RWPE2 (cell line): Measurements from ENCODE around the gene KCNMA1.

ENCODE experiments used
- ATAC-seq: fragments of 200-7000 bp; cut with Tn5 transposase; 3 replicates; pipeline ENCODE4 v1.9.1; 2021; ENCODE audit warnings: low read depth
- DNase-seq: peaks from one replicate; pipeline ENCODE4 v3.0.0-alpha.2; 2020; ENCODE audit warnings: low spot score
- H3K27ac ChIP-seq: fragments of 450-650 bp; 2 replicates; pipeline ENCODE4 v1.5.1; 2017; ENCODE audit warnings: mild to moderate bottlenecking; ENCODE audit not compliant: poor library complexity, severe bottlenecking
- H3K27me3 ChIP-seq: fragments of 250-450 bp; sonication (Bioruptor Pico); 2 replicates; pipeline ENCODE4 v1.5.1; 2021; ENCODE audit warnings: mild to moderate bottlenecking, moderate library complexity; ENCODE audit not compliant: insufficient read depth, poor library complexity, severe bottlenecking
- H3K36me3 ChIP-seq: fragments of 250-450 bp; sonication (Bioruptor Pico); 2 replicates; pipeline ENCODE4 v1.5.1; 2020; ENCODE audit warnings: low read depth, mild to moderate bottlenecking, moderate library complexity
- H3K4me1 ChIP-seq: fragments of 250-450 bp; sonication (Bioruptor Pico); 2 replicates; pipeline ENCODE4 v1.5.1; 2021; ENCODE audit warnings: mild to moderate bottlenecking, moderate library complexity; ENCODE audit not compliant: insufficient read depth, poor library complexity, severe bottlenecking
- H3K4me3 ChIP-seq: fragments of 250-450 bp; sonication (Bioruptor Pico); 2 replicates; pipeline ENCODE4 v1.5.1; 2021; ENCODE audit warnings: mild to moderate bottlenecking, moderate library complexity; ENCODE audit not compliant: severe bottlenecking
- H3K9me3 ChIP-seq: fragments of 250-450 bp; sonication (Bioruptor Pico); 2 replicates; pipeline ENCODE4 v1.5.1; 2021; ENCODE audit warnings: mild to moderate bottlenecking, moderate library complexity; ENCODE audit not compliant: severe bottlenecking
- TF ChIP-seq, protein P1 (sequence below): fragments of 450-650 bp; IDR thresholded peaks from one replicate; pipeline ENCODE4 v1.5.1; 2017; ENCODE audit warnings: mild to moderate bottlenecking, moderate library complexity; ENCODE audit not compliant: poor library complexity, severe bottlenecking

Gene KCNMA1

DNA sequence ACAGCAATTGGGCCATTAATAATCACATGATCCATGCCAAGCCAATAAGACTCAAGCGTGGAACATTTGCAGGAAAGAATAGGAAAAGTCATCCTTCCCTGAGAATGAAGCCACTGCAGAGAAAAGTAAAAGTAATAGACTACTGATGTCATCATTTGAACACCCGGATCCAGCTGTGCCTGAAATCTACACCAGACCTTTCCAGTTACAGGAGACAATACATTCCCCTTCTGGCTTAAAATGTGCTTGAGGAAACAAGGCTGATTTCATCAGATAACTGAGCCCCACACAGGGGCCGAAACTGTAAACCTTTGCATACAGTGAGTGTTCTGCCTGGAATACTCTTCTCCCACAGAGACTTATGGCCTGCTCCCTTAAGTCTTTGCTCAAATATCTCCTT, 232.8 kb downstream of the KCNMA1 start:
- TF ChIP-seq, protein P1, sequence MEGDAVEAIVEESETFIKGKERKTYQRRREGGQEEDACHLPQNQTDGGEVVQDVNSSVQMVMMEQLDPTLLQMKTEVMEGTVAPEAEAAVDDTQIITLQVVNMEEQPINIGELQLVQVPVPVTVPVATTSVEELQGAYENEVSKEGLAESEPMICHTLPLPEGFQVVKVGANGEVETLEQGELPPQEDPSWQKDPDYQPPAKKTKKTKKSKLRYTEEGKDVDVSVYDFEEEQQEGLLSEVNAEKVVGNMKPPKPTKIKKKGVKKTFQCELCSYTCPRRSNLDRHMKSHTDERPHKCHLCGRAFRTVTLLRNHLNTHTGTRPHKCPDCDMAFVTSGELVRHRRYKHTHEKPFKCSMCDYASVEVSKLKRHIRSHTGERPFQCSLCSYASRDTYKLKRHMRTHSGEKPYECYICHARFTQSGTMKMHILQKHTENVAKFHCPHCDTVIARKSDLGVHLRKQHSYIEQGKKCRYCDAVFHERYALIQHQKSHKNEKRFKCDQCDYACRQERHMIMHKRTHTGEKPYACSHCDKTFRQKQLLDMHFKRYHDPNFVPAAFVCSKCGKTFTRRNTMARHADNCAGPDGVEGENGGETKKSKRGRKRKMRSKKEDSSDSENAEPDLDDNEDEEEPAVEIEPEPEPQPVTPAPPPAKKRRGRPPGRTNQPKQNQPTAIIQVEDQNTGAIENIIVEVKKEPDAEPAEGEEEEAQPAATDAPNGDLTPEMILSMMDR: no peak
- no peaks in the 10 kb centered on the region for H3K27me3 ChIP-seq
- no peaks in the 10 kb centered on the region for H3K9me3 ChIP-seq
- ATAC-seq (no peak), DNase-seq (no peak)
- H3K4me1 ChIP-seq: peaks cover 12% of the 10 kb centered on the region
- peak overlapping the region; percentile 43 for H3K27ac ChIP-seq
- H3K4me3 ChIP-seq: no peak overlapping the region
- no peaks in the 10 kb centered on the region for H3K36me3 ChIP-seq

DNA sequence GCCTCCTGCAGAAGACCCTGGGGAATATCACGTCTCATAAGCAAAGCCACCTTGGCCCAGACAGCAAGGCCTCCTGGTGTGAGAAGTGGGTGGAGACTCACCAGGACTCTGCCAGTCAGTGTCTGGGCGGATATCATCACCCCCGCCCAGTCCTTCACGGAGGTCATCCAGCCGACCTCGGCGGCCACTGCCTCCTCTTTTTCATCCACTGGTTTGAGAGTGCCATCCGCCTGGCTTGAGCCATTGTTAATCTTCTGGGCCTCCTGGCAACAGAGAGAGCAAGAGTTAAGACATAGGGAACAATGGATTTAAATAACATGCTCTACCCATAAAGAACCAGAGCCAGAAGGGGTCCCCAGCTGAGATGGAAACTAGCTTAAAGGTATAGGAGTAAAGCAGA, 233.8 kb downstream of the KCNMA1 start:
- Histone ChIP-seq H3K27ac (no peak overlapping the region), H3K4me3 (no peak overlapping the region), H3K9me3 (no peaks in the 10 kb centered on the region), H3K4me1 (peaks cover 12% of the 10 kb centered on the region), H3K27me3 (no peaks in the 10 kb centered on the region), H3K36me3 (no peaks in the 10 kb centered on the region)
- TF ChIP-seq, protein P1: no peak
- DNase-seq (no peak), ATAC-seq (no peak)

DNA sequence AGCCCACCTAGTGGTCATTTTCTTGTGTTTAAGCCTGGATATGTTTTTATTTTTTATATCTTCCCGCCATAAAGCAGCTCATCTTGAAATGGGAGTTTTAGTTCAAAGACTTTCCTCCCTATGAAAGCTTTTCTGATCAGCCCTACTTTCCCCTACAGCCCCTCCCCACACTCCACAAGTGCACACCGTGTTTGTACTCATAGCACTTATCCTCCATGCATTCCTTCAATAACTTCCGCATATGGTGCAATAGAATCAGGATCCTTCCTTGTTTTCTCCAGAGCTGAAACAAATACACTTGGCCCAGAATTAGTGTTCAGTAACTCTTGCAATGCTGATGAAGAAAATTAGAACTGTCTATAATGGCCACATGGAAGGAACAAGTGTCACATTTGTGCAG, 235.9 kb downstream of the KCNMA1 start:
- ATAC-seq (no peak), DNase-seq (no peak)
- Histone ChIP-seq H3K36me3 (no peaks in the 10 kb centered on the region), H3K27me3 (no peaks in the 10 kb centered on the region), H3K27ac (no peak overlapping the region), H3K9me3 (no peaks in the 10 kb centered on the region), H3K4me1 (peaks cover 12% of the 10 kb centered on the region), H3K4me3 (no peak overlapping the region)
- TF ChIP-seq, protein P1: no peak

DNA sequence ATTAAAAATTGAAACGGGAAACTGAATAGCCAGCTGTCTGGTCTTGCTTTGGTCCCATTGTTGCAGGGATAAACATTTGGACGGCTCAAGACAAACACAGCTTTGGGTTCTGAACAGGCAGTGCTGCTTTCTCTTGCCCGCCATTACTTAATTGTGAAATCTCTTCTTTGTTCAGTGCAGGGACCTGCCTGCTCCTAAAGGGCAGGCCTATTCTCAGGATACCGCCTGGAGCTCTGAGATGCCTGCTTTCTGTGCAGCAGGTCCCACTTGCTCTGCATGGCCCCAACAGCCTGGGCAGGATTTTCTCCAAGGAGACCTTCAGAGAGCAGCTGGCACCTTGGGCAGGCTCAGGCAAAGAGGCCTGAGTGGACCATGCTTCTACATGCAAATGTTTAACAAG, 237.6 kb downstream of the KCNMA1 start:
- ATAC-seq (no peak), DNase-seq (no peak)

More for the DNA sequence above, 237.6 kb downstream of the KCNMA1 start:
- no peaks in the 10 kb centered on the region for H3K9me3 ChIP-seq
- H3K27me3 ChIP-seq: no peaks in the 10 kb centered on the region
- no peak overlapping the region for H3K4me3 ChIP-seq
- H3K4me1 ChIP-seq: peaks cover 9% of the 10 kb centered on the region
- TF ChIP-seq, protein P1: no peak
- H3K27ac ChIP-seq: no peak overlapping the region
- no peaks in the 10 kb centered on the region for H3K36me3 ChIP-seq
